Measurements from ENCODE around the gene MYRIP.

- no peak for TF ChIP-seq CTBP1 (IDR thresholded peaks at IDR 0.05; ENCODE audit: borderline replicate concordance)
- TF ChIP-seq ZNF384 (IDR thresholded peaks at IDR 0.05) = no peak
- no peak for TF ChIP-seq ELF4 (IDR thresholded peaks at IDR 0.05)
- no peak for TF ChIP-seq FOXM1 (IDR thresholded peaks at IDR 0.05; ENCODE audit: borderline replicate concordance)
Observed at GRCh38 chr3:39803956-39804355, 5.5 kb upstream of the MYRIP start.
